Upper lobe of left lung (tissue), 4 donors: ENCODE results near the gene NCOA4.

Source experiments
- EP300 ChIP-seq, 4 donors: sonication (generic); formaldehyde crosslinking; IDR thresholded peaks; one replicate each; pipeline ENCODE4 v1.5.1; 2017; ENCODE audit warnings: antibody characterized with exemption in 4 of 4, control low read depth in 2 of 4
- POLR2A ChIP-seq, 4 donors: fragments of 450-650 bp; IDR thresholded peaks; one replicate each; pipeline ENCODE4 v1.5.1; 2016 to 2017; ENCODE audit warnings: antibody characterized with exemption in 4 of 4, mild to moderate bottlenecking in 2 of 4
- POLR2AphosphoS5 ChIP-seq, 2 donors: sonication (generic); formaldehyde crosslinking; IDR thresholded peaks; one replicate each; pipeline ENCODE4 v1.5.1; 2017; ENCODE audit warnings: antibody characterized with exemption in 2 of 2
- TF ChIP-seq, protein P1 (sequence below), 6 experiments: fragments of 450-650 bp in 4 of 6; fragments of 200-600 bp in 2 of 6; sonication (generic) in 2 of 6; IDR thresholded peaks; one replicate each; pipeline ENCODE4 v1.5.1; 2016 to 2019; ENCODE audit warnings: antibody characterized with exemption in 6 of 6

DNA sequence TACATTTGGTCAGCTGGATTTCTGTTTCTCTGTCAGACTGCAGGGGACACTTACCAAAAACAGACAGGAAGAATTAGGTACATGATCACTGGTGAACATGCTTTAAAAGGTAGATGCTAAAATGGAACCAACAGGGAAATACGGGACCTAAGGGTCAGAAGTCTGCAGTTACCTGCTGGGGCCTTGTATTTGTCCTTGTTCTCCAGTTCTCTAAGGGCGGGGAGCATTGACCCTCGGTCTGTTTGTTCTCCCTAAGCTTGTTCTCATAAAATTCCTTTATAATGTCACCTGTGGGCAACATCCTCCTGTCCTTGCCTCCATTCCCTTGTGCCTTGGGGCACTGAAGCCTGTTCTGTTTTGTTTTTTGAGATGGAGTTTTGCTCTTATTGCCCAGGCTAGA lies 45.4 kb upstream of the NCOA4 start:
- TF ChIP-seq POLR2A (IDR thresholded peaks at IDR 0.05) (no peak), EP300 (IDR thresholded peaks at IDR 0.05) (no peak), POLR2AphosphoS5 (IDR thresholded peaks at IDR 0.05) (no peak)
- TF ChIP-seq, protein P1, sequence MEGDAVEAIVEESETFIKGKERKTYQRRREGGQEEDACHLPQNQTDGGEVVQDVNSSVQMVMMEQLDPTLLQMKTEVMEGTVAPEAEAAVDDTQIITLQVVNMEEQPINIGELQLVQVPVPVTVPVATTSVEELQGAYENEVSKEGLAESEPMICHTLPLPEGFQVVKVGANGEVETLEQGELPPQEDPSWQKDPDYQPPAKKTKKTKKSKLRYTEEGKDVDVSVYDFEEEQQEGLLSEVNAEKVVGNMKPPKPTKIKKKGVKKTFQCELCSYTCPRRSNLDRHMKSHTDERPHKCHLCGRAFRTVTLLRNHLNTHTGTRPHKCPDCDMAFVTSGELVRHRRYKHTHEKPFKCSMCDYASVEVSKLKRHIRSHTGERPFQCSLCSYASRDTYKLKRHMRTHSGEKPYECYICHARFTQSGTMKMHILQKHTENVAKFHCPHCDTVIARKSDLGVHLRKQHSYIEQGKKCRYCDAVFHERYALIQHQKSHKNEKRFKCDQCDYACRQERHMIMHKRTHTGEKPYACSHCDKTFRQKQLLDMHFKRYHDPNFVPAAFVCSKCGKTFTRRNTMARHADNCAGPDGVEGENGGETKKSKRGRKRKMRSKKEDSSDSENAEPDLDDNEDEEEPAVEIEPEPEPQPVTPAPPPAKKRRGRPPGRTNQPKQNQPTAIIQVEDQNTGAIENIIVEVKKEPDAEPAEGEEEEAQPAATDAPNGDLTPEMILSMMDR (IDR thresholded peaks at IDR 0.05), result no peak
